ENCODE results near the gene WDFY2.

DNA sequence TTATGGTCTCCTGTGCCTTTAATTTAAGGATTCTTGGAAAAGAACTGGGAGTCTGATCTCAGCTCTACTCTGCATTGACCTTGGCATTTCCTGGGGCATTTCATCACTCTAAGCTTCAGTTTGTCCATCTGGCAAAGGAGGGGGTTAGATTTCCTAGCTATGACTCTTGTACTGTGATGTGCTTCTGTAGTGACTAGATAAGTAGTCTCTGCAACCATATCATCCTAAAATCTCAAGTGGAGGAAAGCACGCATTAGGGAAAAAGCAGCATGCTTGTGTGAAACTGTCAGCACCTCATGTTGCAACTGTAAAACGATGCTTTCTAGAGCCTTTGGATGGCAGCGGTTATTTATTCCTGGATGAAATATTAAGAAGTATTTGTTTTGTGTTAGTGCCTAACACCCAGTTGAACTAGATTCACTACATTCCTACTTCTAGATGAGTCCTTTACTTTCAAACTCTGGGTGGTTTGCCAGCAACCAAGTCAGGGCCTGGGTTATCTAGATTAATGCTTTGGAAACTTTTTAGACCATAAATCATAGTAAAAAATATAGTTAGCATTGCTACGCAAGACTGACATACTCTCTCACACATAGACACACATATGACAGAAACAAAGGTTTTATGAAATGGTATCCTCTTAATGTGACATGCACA is 6.8 kb downstream of the WDFY2 start:
- no peak for TF ChIP-seq MYC (IDR thresholded peaks at IDR 0.05; ENCODE audit: insufficient read depth, insufficient read length, insufficient replicate concordance, low read length, severe bottlenecking)
- no peak for TF ChIP-seq TARDBP (IDR thresholded peaks at IDR 0.05; ENCODE audit: borderline replicate concordance)
- TF ChIP-seq MXI1 (IDR thresholded peaks at IDR 0.05; ENCODE audit: low read depth, low read length), result no peak
- TF ChIP-seq, protein P1, sequence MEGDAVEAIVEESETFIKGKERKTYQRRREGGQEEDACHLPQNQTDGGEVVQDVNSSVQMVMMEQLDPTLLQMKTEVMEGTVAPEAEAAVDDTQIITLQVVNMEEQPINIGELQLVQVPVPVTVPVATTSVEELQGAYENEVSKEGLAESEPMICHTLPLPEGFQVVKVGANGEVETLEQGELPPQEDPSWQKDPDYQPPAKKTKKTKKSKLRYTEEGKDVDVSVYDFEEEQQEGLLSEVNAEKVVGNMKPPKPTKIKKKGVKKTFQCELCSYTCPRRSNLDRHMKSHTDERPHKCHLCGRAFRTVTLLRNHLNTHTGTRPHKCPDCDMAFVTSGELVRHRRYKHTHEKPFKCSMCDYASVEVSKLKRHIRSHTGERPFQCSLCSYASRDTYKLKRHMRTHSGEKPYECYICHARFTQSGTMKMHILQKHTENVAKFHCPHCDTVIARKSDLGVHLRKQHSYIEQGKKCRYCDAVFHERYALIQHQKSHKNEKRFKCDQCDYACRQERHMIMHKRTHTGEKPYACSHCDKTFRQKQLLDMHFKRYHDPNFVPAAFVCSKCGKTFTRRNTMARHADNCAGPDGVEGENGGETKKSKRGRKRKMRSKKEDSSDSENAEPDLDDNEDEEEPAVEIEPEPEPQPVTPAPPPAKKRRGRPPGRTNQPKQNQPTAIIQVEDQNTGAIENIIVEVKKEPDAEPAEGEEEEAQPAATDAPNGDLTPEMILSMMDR (IDR thresholded peaks at IDR 0.05 in 2 of 3, conservative IDR thresholded peaks at IDR 0.05 in 1 of 3; ENCODE audit: control insufficient read depth in 2 of 3, extremely low read depth in 1 of 3, insufficient read depth in 1 of 3, low read depth in 3 of 3, low read length in 3 of 3), result no peak

Data from GM12878 (cell line).